ENCODE results near the gene AVPI1. TPM values are rescaled to one million over a fixed set of nuclear protein-coding genes. Genes with fewer than 3 reads are reported as not detected.

The AVPI1 gene
- total RNA-seq = 0.42 and 0.83 TPM in 2 replicates

GRCh38 chr10:97686962-97687784 lies at the start of gene AVPI1:
TSS of gene AVPI1 (minus strand) at chr10:97687241. CDS start at chr10:97679905, 7,336 bp downstream.
- intact Hi-C loops (cut with micrococcal nuclease) = loop anchor here (1.0 to 5.0 kb wide), 15 partner anchors 11 to 855 kb away; partner anchors contain the start of genes EXOSC1, GOLGA7B, HPS1 and LCOR

- intact Hi-C loops (cut with micrococcal nuclease) = loop anchor here (2.0 to 10.0 kb wide), 4 partner anchors 60 to 1886 kb away; partner anchors contain the start of genes FRAT2, RRP12 and SLC25A28
Measured at GRCh38 chr10:97736403-97736901, 49.4 kb upstream of the AVPI1 start.

GRCh38 chr10:97734021-97734420 lies 47.0 kb upstream of the AVPI1 start:
- intact Hi-C loops (cut with micrococcal nuclease) = loop anchor here (10.0 kb wide), 1 partner anchor 329 kb away; the partner anchor contains the start of gene RRP12

- intact Hi-C loops (cut with micrococcal nuclease) = loop anchor here (10.0 kb wide), 1 partner anchor 328 kb away; the partner anchor contains the start of gene RRP12
Measured at GRCh38 chr10:97733256-97733655, 46.2 kb upstream of the AVPI1 start.

- intact Hi-C loops (cut with micrococcal nuclease) = loop anchor here (10.0 kb wide), 1 partner anchor 327 kb away; the partner anchor contains the start of gene RRP12
Measured at GRCh38 chr10:97732052-97732359, 45.0 kb upstream of the AVPI1 start.

GRCh38 chr10:97731346-97732051 lies 44.5 kb upstream of the AVPI1 start:
- intact Hi-C loops (cut with micrococcal nuclease) = loop anchor here (1.0 to 10.0 kb wide), 5 partner anchors 22 to 327 kb away; partner anchors contain the start of genes ANKRD2 and RRP12

GRCh38 chr10:97729014-97729413 lies 42.0 kb upstream of the AVPI1 start:
- intact Hi-C loops (cut with micrococcal nuclease) = no loop called here

GRCh38 chr10:97726636-97727178 lies 39.7 kb upstream of the AVPI1 start:
- intact Hi-C loops (cut with micrococcal nuclease) = no loop called here

- intact Hi-C loops (cut with micrococcal nuclease) = no loop called here
Measured at GRCh38 chr10:97724341-97724941, 37.4 kb upstream of the AVPI1 start.

GRCh38 chr10:97723001-97723400 lies 36.0 kb upstream of the AVPI1 start:
- intact Hi-C loops (cut with micrococcal nuclease) = no loop called here

- intact Hi-C loops (cut with micrococcal nuclease) = no loop called here
Measured at GRCh38 chr10:97721871-97722780, 35.1 kb upstream of the AVPI1 start.

GRCh38 chr10:97719602-97720001 lies 32.6 kb upstream of the AVPI1 start:
- intact Hi-C loops (cut with micrococcal nuclease) = no loop called here

- intact Hi-C loops (cut with micrococcal nuclease) = no loop called here
Measured at GRCh38 chr10:97718659-97719142, 31.7 kb upstream of the AVPI1 start.

- intact Hi-C loops (cut with micrococcal nuclease) = no loop called here
Measured at GRCh38 chr10:97718178-97718577, 31.1 kb upstream of the AVPI1 start.

- intact Hi-C loops (cut with micrococcal nuclease) = no loop called here
Measured at GRCh38 chr10:97717627-97718026, 30.6 kb upstream of the AVPI1 start.

GRCh38 chr10:97715259-97715874 lies 28.3 kb upstream of the AVPI1 start:
- intact Hi-C loops (cut with micrococcal nuclease) = no loop called here

- intact Hi-C loops (cut with micrococcal nuclease) = loop anchor here (1.0 kb wide), 2 partner anchors 23 to 27 kb away; partner anchors contain the start of genes AVPI1 and ZFYVE27
Measured at GRCh38 chr10:97714401-97715258, 27.6 kb upstream of the AVPI1 start.

- intact Hi-C loops (cut with micrococcal nuclease) = loop anchor here (1.0 kb wide), 2 partner anchors 23 to 27 kb away; partner anchors contain the start of genes AVPI1 and ZFYVE27
Measured at GRCh38 chr10:97713826-97714400, 26.9 kb upstream of the AVPI1 start.

Data from T-helper 1 cell treated with Interleukin-12 subunit alpha and Interleukin-12 subunit beta and Interleukin-4 antibody, amounts not matched to agents 30 ng/mL and 1 ng/mL, for 36 hours (primary cell).